GM12864 (cell line): Measurements from ENCODE around the gene CRADD.

Experiments
- DNase-seq: peaks from one replicate; pipeline ENCODE4 v3.0.0-alpha.2; 2011; ENCODE audit warnings: low read depth
- H3K4me3 ChIP-seq: 2 replicates; pipeline ENCODE4 v1.5.1; 2011; ENCODE audit warnings: mild to moderate bottlenecking, low read depth, low read length, control low read depth
- CTCF ChIP-seq: IDR thresholded peaks from 2 replicates; pipeline ENCODE4 v1.5.1; 2011; ENCODE audit warnings: low read depth, mild to moderate bottlenecking, moderate library complexity, low read length, control low read depth, inconsistent platforms; ENCODE audit errors: missing control alignments

CRADD gene

GRCh38 chr12:93762059-93762719 is 85.0 kb downstream of the CRADD start:
- TF ChIP-seq CTCF, result no peak
- DNase-seq, result no peak
- no peak overlapping the region for H3K4me3 ChIP-seq

- DNase-seq, result no peak
- no peak for TF ChIP-seq CTCF
- H3K4me3 ChIP-seq, result no peak overlapping the region
Observed at GRCh38 chr12:93762912-93763553, 85.9 kb downstream of the CRADD start.

- DNase-seq, result no peak
- no peak for TF ChIP-seq CTCF
- H3K4me3 ChIP-seq, result no peak overlapping the region
Observed at GRCh38 chr12:93763746-93764147, 86.6 kb downstream of the CRADD start.

- DNase-seq, result no peak
- TF ChIP-seq CTCF, result no peak
Observed at GRCh38 chr12:93766371-93766770, 89.2 kb downstream of the CRADD start.

GRCh38 chr12:93766796-93767523 is 89.8 kb downstream of the CRADD start:
- no peak for DNase-seq
- peak; percentile 38 for TF ChIP-seq CTCF
- H3K4me3 ChIP-seq, result no peak overlapping the region

More at GRCh38 chr12:93766371-93766770, 89.2 kb downstream of the CRADD start:
- no peak overlapping the region for H3K4me3 ChIP-seq

- DNase-seq, result no peak
- H3K4me3 ChIP-seq, result no peak overlapping the region
- no peak for TF ChIP-seq CTCF
Observed at GRCh38 chr12:93767524-93767863, 90.3 kb downstream of the CRADD start.
